ENCODE data around the gene DMD. TPM values are rescaled to one million over a fixed set of nuclear protein-coding genes. Genes with fewer than 3 reads are reported as not detected.

DMD gene
- total RNA-seq, 2 donors from 2014 or later, result 10.0 to 28.8 TPM

DNA sequence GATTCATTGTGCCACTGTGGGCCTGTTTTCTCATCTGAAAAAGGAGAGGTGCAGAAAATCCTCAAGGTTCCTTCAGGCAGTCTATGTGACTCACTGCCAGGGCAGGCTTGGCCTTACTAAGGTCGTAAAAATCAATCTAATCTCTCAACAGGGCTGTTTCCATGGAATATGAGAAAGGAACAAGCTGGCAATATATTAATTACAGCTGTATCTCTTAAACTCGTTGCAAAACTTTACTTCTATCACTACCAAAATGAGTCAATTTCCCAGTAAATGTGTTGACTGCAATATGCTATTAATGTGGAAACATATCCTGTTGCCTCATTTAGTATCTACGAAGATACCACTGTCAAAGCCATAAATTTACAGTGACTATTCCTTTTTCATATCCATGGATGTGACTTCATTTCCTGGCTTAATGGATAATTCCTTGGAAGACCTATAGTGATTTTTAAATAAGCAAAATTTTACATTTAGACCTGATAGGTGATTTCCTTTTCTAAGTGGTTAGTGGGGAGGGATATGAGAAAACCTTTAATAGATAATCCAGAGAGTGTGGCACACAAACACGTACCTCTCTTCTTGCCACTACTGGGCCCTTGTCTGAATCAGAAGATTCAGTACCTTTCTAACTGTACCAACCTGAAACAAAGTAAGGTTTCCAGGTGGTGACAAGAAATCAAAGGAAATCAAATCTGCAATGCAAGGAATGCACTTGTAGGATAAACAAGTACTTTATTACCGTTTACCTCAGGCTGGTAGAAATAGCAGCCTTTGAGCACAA is 2012.1 kb downstream of the DMD start:
- intact Hi-C loops (cut with DNase I, micrococcal nuclease), result no loop called here
- DNase-seq, result no peak
- peak; percentile 61 for ATAC-seq

DNA sequence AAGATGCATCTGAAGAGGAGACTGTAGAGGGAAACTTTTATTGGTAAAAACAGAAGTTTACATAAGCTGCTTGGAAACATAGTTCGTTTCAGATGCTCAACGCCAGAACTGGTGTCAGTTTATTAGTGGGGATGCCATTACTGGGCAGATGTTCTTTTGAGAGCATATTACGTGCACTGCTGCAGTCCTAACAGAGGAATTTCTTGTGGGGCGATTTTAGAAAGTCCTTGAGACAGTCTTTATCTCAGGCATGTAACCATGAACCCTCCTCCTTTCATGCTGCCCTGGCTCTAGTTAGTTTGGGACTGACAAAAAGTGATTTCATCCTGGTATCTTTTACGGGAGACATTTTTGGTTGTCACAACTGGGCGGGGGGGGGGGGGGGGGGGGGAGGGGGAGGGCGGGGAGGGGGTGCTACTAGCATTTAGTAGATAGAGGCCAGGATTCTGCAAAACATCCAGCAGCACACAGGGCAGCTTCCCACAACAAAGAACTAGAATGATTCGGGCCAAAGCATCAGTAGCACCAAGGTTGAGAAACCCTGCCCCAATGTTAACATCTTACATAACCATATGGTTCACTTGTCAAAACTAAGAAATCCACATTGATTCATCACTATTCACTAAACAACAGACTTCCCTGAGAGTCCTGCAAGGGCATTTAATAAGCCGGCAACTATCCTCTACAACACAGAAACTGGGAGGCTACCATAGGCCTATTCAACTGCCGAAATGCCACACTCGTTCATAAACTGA is 2021.0 kb downstream of the DMD start:
- ATAC-seq, result no peak
- intact Hi-C loops (cut with DNase I, micrococcal nuclease), result no loop called here
- DNase-seq, result no peak

DNA sequence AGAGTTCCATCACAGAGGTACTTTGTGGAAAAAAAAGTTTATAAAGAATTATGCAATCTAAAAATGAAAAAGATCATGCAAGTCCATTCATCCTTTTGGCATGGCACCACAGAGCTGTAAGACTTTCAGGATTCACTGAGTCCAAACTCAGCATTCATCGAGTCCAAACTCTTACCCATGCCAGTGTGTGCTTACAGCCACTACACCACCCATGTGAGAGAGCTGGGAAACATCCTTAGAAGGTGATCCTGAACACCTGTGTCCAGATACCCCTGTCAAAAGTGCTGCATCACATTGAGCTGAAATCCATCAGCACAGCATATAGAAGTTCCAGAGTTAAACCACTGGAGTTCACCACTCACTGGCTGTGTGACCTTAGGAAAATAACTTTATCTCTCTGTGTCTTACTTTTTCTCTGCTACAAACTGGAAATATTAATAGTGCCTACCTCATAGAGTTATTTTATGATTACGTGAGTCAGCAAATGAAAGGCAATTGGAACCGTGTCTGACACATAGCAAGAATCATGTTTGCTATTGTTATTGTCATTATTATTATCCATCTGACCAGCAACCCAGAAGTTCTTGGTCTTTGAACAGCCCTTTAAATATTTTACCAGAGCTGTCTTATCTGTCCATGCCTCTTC is 2024.5 kb downstream of the DMD start:
- DNase-seq (no peak), ATAC-seq (no peak)
- intact Hi-C loops (cut with DNase I, micrococcal nuclease), result no loop called here

DNA sequence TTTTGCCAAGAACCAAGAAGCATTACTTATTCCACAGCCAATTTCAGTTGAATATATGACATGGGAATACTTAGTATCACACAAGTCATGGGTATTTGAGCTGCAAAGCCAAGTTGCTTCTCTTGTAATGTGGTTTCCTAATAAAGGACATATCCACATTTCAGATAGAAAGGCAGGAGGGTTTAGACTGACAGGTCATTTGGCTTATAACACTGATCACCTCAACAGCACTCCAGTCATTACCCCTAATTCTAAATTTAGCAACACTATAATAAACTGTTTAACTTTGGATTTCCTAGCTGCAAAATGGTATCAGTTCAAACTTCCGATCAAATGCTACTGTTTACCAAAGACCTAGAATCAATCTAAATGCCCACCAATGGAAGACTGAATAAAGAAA is 2025.5 kb downstream of the DMD start:
- DNase-seq (no peak), ATAC-seq (no peak)
- intact Hi-C loops (cut with DNase I, micrococcal nuclease), result no loop called here

DNA sequence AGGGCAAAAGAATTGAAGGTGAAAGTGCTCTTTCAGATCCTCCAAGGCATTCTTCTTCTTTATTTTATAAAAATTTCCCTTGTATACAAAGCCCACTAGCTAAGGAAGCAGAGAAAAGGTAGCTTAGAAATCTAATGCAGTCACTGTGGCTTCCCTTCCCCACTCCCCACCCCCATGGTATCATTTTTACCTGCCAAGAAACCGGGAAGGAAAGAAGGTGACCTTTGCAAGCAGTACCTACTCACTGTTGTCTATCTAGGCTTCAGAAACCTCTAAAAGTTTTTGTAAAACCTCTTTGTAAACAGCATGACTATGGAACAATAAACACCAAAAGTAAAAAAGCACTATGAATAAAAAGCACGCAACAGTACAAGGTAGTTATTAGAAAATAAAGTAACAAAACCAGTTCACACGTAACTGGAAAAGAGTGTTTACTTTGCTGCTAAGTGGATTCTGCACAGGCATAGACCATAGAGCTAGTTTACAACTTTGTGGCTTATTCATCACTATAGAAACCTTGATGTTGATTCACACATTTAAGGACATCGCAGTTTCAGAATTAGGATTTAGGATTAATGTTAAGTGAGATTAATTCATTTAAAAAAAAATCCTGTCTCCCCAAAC is 2029.9 kb downstream of the DMD start:
- DNase-seq, result no peak
- peak; percentile 70 for ATAC-seq
- intact Hi-C loops (cut with DNase I, micrococcal nuclease), result no loop called here

DNA sequence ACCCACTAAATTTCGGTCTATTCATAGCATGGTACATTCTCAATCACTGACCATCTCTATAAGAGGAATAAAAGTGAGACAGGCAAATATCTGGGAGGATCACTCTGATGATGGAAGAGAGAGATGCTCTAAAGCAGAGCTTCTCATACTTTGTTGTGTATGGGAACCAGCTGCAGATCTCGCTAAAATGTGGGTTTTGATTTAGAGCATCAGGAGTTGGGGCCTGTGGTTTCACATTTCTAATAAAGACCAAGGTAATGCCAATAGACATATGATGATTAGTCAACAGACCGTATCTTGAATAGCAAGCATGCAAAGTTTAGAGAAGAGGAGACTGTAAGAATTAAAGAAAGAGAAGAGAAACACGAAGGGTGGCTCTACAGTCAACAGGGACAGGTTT is 2032.1 kb downstream of the DMD start:
- no peak for ATAC-seq
- intact Hi-C loops (cut with DNase I, micrococcal nuclease), result no loop called here
- DNase-seq, result no peak

DNA sequence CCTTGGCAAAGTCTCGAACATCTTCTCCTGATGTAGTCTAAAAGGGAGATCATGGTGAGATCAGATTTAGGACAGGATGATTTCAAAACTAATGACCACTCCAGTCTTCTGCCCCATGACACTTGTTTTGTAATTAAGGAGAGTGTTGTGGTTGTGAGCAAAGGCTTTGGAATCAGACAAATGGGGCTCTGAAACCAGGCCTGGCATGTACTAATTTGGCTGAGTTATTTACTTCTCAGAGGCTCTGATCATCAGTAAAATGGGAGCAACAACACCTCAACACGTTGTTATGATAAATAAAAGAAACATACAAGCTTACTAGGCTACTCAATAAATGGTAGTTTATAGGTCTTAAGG is 2032.6 kb downstream of the DMD start:
- ATAC-seq (no peak), DNase-seq (no peak)
- intact Hi-C loops (cut with DNase I, micrococcal nuclease), result no loop called here

DNA sequence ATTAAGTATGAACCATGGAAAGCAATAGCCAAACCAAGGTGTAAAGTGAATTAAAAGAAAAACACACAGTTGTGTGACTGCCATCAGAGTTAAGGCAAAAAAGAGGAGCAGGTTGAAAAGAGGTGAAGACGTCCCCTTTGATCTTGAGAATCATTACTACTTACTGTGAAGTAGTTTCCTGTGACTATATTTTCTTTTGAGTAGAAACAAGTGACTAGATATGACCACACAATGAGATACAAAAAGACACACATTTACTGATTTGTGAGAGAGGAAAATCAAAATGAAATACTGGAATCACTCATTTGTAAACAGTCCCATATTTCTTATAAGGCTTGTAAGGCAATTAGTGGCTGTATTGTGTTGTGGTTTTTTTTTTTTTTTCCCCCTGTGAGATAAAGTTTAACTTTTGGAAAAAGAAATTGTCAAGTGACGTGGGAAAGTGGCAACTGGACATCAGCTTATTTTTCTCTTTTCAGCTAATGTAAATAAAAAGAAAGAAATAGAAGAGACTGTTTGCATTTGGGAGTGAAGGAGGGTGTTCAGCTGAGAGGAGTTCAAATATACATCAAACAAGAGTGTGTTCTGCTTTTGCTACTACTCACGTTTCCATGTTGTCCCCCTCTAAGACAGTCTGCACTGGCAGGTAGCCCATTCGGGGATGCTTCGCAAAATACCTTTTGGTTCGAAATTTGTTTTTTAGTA is 2033.1 kb downstream of the DMD start:
- intact Hi-C loops (cut with DNase I, micrococcal nuclease), result no loop called here
- DNase-seq (no peak), ATAC-seq (no peak)

DNA sequence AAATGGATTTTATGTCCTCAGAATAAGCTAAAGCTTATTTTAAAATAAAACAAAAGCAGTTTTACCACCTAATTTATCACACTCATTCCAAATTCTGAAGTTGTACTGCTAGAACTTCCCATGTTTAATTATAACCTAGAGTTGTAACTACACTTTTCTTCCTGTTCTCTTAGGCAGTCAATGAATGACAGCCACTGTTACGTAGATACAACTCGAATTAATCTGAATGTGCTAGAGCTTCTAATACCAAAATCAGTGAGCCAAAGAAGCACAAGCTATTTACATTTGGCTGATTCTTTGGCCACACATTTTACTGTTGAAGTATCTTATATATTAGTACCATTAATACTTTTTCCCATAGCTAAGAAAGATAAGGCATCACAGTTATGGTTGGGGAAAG is 2040.6 kb downstream of the DMD start:
- DNase-seq (no peak), ATAC-seq (no peak)
- intact Hi-C loops (cut with DNase I, micrococcal nuclease), result no loop called here

DNA sequence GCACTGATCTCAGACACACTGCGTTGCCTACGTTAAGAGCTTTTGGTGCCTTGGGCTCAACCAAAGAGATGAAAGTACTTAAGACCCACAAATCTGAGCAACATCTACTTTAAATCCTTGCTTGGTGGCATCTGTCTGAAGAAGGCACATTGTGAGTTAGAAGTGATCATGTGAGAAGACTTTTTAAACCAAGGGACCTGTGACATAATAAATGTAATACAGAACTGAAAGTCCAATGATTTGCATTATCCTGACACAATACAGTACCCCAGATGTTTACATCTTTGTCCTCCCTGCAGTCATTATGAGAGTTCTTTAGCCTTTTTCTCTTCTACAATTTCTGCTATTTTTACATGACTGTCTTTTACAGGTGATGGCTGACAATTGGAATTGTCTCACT is 2042.8 kb downstream of the DMD start:
- DNase-seq (no peak), ATAC-seq (no peak)
- intact Hi-C loops (cut with DNase I, micrococcal nuclease), result no loop called here

DNA sequence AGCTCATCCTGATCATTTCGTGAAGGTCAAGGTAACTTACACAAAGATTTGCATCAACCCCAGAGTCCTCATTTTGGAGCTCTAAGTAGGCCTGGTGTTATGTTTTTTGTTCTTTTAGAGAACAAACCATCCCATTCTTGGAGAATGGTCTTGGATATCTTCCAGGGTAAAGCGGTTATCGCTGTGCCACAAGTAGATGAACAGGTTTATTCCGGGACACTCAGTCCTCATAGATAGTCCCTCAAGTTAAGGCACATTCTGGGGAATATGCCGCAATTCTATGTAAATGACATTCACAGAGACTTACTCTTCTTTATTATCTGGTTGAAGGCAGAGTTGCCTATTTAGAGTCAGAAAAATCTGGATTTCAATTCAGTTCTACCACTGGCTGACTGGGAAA is 2044.5 kb downstream of the DMD start:
- ATAC-seq (no peak), DNase-seq (no peak)
- intact Hi-C loops (cut with DNase I, micrococcal nuclease), result no loop called here

DNA sequence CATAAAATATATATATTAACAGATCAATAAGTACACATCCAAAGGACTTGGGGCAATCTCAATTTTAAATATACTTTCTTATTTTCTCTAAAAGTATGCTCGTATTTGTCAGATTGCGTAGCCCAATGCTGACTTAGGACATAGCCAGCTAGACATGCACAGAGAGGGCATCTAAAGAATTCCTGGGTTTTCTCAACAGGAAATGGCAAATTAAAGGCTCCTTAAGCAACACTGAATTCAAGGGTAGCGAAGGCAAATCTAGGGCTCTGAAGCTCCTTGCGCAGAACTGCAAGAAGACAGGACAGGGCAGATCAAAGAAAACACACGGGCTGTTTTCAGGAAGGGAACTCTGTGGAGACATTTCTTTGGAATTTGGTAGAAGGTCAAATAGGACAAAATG is 2044.9 kb downstream of the DMD start:
- ATAC-seq, result no peak
- intact Hi-C loops (cut with DNase I, micrococcal nuclease), result no loop called here
- DNase-seq, result no peak

DNA sequence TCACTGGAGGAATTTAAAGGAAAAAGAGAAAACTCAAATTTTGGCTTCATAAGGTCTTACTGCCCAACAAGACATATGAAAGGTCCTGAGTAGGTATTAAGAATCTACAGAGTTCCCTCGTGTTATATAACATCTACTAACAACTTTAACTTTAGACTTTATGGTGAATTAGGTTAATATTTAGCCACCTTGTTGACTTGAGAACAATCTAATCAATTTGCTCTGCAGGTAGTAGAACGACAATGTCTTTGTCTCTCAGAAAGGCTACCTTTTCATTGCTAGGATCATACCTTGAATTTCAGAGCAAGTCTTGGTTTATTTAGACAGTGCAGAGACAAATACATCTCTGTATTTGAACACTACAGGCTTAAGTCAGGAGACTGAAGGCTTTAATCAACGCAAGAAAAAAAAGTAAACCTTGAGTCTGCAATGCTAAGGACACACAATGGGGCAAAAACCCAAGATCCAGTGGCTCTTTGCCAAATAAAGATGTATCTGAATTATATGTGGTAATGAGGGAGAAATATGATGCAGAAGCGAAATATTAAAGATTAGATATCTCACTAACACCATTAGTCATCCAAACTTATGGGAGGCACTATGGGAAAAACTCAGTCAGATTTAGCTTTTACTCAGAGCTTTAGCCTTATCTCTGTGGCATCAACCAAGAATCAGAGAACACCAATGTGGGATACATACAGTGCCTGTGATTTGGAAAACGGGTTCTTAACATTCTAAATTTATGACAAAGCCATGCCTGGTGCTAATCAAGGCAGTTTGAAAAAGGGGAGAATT is 2045.9 kb downstream of the DMD start:
- intact Hi-C loops (cut with DNase I, micrococcal nuclease), result no loop called here
- DNase-seq (no peak), ATAC-seq (peak; percentile 62)

DNA sequence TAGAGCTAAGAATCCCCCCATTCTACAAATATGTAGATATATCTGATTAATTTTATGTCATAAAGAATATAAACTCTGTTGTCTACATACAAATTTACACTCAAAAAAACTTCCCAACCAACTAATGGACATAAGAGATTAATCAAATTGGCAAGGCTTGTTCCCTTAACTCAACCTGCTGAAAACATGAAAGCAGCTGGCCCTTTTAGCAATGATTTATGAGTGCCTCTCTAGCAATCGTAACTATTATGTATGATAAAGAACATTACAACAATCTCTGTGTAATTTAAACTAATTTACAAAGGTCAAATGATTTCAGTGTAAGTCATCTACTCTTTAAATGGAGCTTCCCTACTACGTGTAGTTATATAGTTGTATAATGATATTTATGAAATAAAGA is 2056.4 kb downstream of the DMD start:
- ATAC-seq, result no peak
- DNase-seq, result no peak
- intact Hi-C loops (cut with DNase I, micrococcal nuclease), result no loop called here

DNA sequence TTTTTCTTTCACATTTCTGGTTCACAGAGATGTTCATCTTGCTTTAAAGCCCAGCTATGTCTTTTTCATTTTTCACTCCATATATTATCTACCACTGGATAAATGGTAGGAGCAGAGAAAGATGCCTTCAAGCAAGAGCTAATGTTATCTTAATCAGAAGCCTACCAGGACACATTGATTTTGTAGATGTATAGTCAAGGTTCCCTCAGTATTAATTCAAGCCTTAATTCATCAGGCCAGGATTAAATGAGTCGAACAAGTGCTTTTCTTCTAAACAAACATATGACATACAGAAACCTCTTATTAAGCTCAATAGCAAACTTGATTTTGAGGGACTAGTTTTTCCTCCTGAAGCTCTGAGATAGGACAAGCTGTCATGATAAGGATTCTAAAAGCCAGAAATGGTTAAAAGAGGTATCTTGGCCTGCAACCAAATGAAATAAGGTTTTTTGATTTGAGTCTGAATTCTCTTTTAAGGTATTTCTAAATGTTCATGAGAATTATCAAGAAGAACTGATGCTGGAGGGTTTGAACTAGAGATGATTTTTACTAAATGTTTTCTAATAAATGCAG is 2057.8 kb downstream of the DMD start:
- ATAC-seq (no peak), DNase-seq (no peak)
- intact Hi-C loops (cut with DNase I, micrococcal nuclease), result no loop called here

DNA sequence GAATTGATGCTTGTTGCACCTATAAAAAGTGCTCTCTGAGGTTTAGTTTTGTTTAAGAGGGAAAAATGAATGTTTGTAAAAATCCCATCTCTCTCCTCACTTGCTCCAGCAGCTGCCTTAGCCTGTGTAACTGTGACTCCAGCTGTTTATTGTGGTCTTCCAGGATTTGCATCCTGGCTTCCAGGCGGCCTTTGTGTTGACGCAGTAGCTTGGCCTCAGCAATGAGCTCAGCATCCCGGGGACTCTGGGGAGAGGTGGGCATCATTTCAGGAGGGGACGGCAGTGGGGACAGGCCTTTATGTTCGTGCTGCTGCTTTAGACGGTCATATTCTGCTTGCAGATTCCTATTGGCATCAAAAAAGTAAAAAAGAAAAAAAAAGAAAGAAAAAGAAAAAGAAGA is 2064.2 kb downstream of the DMD start:
- DNase-seq, result no peak
- ATAC-seq, result no peak
- intact Hi-C loops (cut with DNase I, micrococcal nuclease), result no loop called here

DNA sequence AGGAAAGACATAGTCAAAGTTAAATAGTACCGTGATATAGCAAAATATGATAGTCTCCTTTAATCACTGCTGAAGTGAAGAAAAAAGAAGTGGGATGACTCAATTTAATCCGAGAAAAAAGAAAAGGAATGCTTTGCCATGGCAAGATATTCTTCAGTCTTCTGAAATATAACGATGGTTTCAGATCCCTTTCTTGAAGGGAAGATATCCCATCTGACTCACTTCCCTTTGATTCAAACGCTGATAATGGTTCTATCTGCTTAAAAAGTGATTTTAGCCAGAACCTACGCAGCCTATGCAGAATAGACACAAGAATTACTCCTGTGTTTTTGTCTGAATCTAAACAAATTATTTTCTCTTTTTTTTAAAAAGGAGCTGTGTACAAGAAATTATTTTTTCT is 2071.4 kb downstream of the DMD start:
- intact Hi-C loops (cut with DNase I, micrococcal nuclease), result no loop called here
- DNase-seq, result no peak
- no peak for ATAC-seq

DNA sequence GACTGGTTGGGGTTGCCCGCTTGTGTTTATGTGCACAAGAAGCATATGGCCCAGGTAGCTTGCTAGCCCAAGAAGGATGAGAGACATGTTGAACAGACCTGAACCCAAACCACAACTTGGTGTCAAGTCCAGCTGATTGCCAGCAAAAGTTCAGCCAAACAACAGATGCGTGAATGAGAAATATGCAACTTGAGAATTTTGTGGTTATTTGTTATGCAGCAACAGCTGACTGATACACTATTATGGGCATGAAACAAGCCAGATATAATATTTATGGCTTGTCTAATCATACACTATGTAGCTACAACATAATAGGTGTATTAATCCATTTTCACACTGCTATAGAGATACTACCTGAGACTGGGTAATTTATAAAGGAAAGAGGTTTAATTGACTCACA is 2073.2 kb downstream of the DMD start:
- DNase-seq (no peak), ATAC-seq (no peak)
- intact Hi-C loops (cut with DNase I, micrococcal nuclease), result no loop called here
